K562 (cell line): Measurements from ENCODE around the gene AMN1. TPM values are rescaled to one million over a fixed set of nuclear protein-coding genes. Genes with fewer than 3 reads are reported as not detected.
A peak's percentile ranks its signal among the peaks of the same experiment; 100 is the strongest.

Experiments used
- ARID1B ChIP-seq: fragments of 450-650 bp; IDR thresholded peaks from 2 replicates; pipeline ENCODE4 v1.6.1; 2016; ENCODE audit warnings: antibody characterized with exemption, mild to moderate bottlenecking, inconsistent platforms
- ASH1L ChIP-seq: fragments of 450-650 bp; IDR thresholded peaks from 2 replicates; pipeline ENCODE4 v1.6.1; 2018; ENCODE audit warnings: borderline replicate concordance, mild to moderate bottlenecking, low read depth; ENCODE audit not compliant: partially characterized antibody
- BDP1 ChIP-seq: IDR thresholded peaks from 3 replicates; pipeline ENCODE4 v1.6.1; 2011; ENCODE audit not compliant: insufficient read length, insufficient read depth
- C11orf30 ChIP-seq: fragments of 450-650 bp; IDR thresholded peaks from 2 replicates; pipeline ENCODE4 v1.6.1; 2016; ENCODE audit warnings: low read depth, mild to moderate bottlenecking
- ETV5 ChIP-seq: sonication (generic); formaldehyde crosslinking; IDR thresholded peaks from 2 replicates; pipeline ENCODE4 v1.4.0; 2020; ENCODE audit warnings: low read depth, mild to moderate bottlenecking, missing genetic modification reagents
- EWSR1 ChIP-seq: fragments of 450-650 bp; IDR thresholded peaks from 2 replicates; pipeline ENCODE4 v1.6.1; 2018; ENCODE audit warnings: borderline replicate concordance, mild to moderate bottlenecking, low read depth, moderate library complexity; ENCODE audit not compliant: partially characterized antibody
- FOS ChIP-seq: IDR thresholded peaks from 3 replicates; pipeline ENCODE4 v1.6.1; 2011; ENCODE audit not compliant: insufficient read length; ENCODE audit errors: extremely low read depth
- FOSL1 ChIP-seq: fragments of 200-800 bp; sonication (Bioruptor generic); conservative IDR thresholded peaks from 2 replicates; pipeline ENCODE4 v1.6.1; 2016; ENCODE audit warnings: missing genetic modification characterization, missing compliant biosample characterization
- GTF2E2 ChIP-seq: fragments of 200-800 bp; sonication (Bioruptor generic); IDR thresholded peaks from 2 replicates; pipeline ENCODE4 v1.6.1; 2016; ENCODE audit warnings: missing genetic modification characterization, missing compliant biosample characterization
- HDAC2 ChIP-seq: fragments of 450-650 bp; IDR thresholded peaks from 2 replicates; pipeline ENCODE4 v1.6.1; 2016; ENCODE audit warnings: mild to moderate bottlenecking
- HNRNPUL1 ChIP-seq: fragments of 200-400 bp; formaldehyde crosslinking; IDR thresholded peaks from 2 replicates; pipeline ENCODE4 v1.6.1; 2017; ENCODE audit warnings: low read length
- MCM3 ChIP-seq: fragments of 450-650 bp; IDR thresholded peaks from 2 replicates; pipeline ENCODE4 v1.6.1; 2016
- NELFE ChIP-seq: IDR thresholded peaks from 2 replicates; pipeline ENCODE4 v1.6.1; 2011; ENCODE audit warnings: mild to moderate bottlenecking; ENCODE audit not compliant: insufficient read depth, insufficient read length
- NFYB ChIP-seq: IDR thresholded peaks from 2 replicates; pipeline ENCODE4 v1.6.1; 2011; ENCODE audit warnings: mild to moderate bottlenecking, moderate library complexity; ENCODE audit not compliant: insufficient read length; ENCODE audit errors: extremely low read depth
- POLR2B ChIP-seq: fragments of 450-650 bp; IDR thresholded peaks from 2 replicates; pipeline ENCODE4 v1.6.1; 2018; ENCODE audit warnings: low read depth; ENCODE audit not compliant: partially characterized antibody
- RBBP5 ChIP-seq: fragments of 200-600 bp; sonication (generic); IDR thresholded peaks from 2 replicates; pipeline ENCODE4 v1.6.1; 2012; ENCODE audit warnings: borderline replicate concordance, mild to moderate bottlenecking, low read length, control low read depth, inconsistent platforms; ENCODE audit not compliant: insufficient read depth, poor library complexity, severe bottlenecking
- RCOR1 ChIP-seq, 2 experiments: IDR thresholded peaks; 2 replicates each; pipeline ENCODE4 v1.6.1; 2012; ENCODE audit warnings: low read depth in 2 of 2, low read length in 2 of 2, borderline replicate concordance in 1 of 2, improper control_type of control experiment in 1 of 2
- SMARCA4 ChIP-seq: fragments of 450-650 bp; IDR thresholded peaks from 2 replicates; pipeline ENCODE4 v1.6.1; 2016
- SRSF1 ChIP-seq: fragments of 200-400 bp; formaldehyde crosslinking; IDR thresholded peaks from 2 replicates; pipeline ENCODE4 v1.6.1; 2017; ENCODE audit warnings: mild to moderate bottlenecking, low read depth, low read length, moderate library complexity
- ZNF583 ChIP-seq: fragments of 250-450 bp; sonication (Bioruptor Pico); IDR thresholded peaks from 2 replicates; pipeline ENCODE4 v1.4.0; 2020
- ZNF584 ChIP-seq: fragments of 200-800 bp; sonication (Bioruptor generic); IDR thresholded peaks from 2 replicates; pipeline ENCODE4 v1.6.1; 2016; ENCODE audit warnings: low read depth, mild to moderate bottlenecking, missing genetic modification characterization, missing compliant biosample characterization
- ZNF644 ChIP-seq: fragments of 200-800 bp; sonication (Bioruptor generic); IDR thresholded peaks from 2 replicates; pipeline ENCODE4 v1.6.1; 2016; ENCODE audit warnings: low read depth, missing genetic modification characterization, missing compliant biosample characterization
- ZNF668 ChIP-seq: fragments of 250-450 bp; sonication (Bioruptor Pico); IDR thresholded peaks from 2 replicates; pipeline ENCODE4 v1.8.0; 2022; ENCODE audit warnings: mild to moderate bottlenecking, inconsistent platforms
- polyA plus RNA-seq, 8 experiments: library from polyadenylated mRNA; depleted of rRNA in 4 of 8; stranded (reverse) in 5 of 8; unstranded in 3 of 8; fragments of >200 nt; fragmentation: Nextera tagmentation in 2 of 8; fragmentation: Illumina TruSeq in 1 of 8; extraction: Ambion mirVana in 2 of 8; extraction: Trizol in 1 of 8; gene quantifications; 2 replicates each; pipeline versions ENCODE4 v1.2.1 to v1.2.3, GENCODE V29; 2011 to 2014; ENCODE audit warnings: inconsistent platforms in 1 of 8, missing spikeins in 1 of 8
- total RNA-seq, 7 experiments: library from RNA; depleted of rRNA in 6 of 7; stranded (reverse); fragments of >200 nt in 6 of 7; fragmentation: Illumina TruSeq in 2 of 7; extraction: Trizol in 2 of 7; gene quantifications; 2 replicates each; pipeline versions ENCODE4 v1.2.1 to v1.2.3, GENCODE V29; 2011 to 2021; ENCODE audit warnings: low replicate concordance in 1 of 7
- TF ChIP-seq, protein P1 (sequence below): fragments of 250-450 bp; sonication (Bioruptor Pico); IDR thresholded peaks from 2 replicates; pipeline ENCODE4 v1.8.0; 2022; ENCODE audit warnings: inconsistent platforms, mild to moderate bottlenecking, moderate library complexity, borderline replicate concordance
- TF ChIP-seq, protein P2 (sequence below): fragments of 450-650 bp; formaldehyde crosslinking; IDR thresholded peaks from 2 replicates; pipeline ENCODE4 v1.4.0; 2022; ENCODE audit warnings: mild to moderate bottlenecking, moderate library complexity
- TF ChIP-seq, protein P3 (sequence below): sonication (generic); formaldehyde crosslinking; IDR thresholded peaks from 2 replicates; pipeline ENCODE4 v1.5.0; 2020; ENCODE audit warnings: missing genetic modification reagents
- TF ChIP-seq, protein P4 (sequence below): sonication (generic); formaldehyde crosslinking; IDR thresholded peaks from 2 replicates; pipeline ENCODE4 v1.8.0; 2022; ENCODE audit warnings: missing genetic modification reagents, mild to moderate bottlenecking, borderline replicate concordance

The AMN1 gene
- total and polyA plus RNA-seq, 9 of the 15 experiments (the other 6 are each of a cell fraction or from before 2014, with no cell fraction given), result 5.2 to 27.6 (median 13.0) TPM

DNA sequence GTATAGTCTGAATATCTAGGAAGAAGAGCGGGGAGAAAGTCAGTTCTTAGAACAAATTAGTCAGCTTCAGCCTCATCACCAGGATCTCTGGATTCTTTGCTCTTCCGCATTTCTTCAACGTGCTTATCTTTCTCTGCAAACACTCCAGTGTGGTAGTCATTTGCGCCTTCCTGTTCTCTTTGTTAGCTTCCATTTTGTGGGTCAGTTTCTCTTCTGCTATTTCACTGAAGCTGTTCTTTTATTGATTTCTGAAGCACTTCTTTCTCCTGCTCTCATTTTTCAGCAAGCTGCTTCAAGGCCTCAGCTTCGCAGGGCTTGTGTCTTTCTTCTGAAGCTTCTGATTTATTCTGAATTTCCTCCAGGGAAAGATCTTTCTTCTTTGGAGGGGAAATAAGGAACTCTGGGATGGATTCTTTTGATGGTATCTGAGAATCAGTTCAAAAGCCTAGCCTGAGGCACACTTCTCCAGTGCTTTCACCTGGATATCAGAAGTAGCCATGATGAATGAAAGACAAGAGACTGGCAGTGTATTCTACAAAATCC, 13.5 kb downstream of the AMN1 start (continued):
- TF ChIP-seq, protein P1, sequence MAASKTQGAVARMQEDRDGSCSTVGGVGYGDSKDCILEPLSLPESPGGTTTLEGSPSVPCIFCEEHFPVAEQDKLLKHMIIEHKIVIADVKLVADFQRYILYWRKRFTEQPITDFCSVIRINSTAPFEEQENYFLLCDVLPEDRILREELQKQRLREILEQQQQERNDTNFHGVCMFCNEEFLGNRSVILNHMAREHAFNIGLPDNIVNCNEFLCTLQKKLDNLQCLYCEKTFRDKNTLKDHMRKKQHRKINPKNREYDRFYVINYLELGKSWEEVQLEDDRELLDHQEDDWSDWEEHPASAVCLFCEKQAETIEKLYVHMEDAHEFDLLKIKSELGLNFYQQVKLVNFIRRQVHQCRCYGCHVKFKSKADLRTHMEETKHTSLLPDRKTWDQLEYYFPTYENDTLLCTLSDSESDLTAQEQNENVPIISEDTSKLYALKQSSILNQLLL (CRISPR knock-in tag), result no peak
- TF ChIP-seq HNRNPUL1, result no peak
- TF ChIP-seq MCM3, result no peak
- peak; percentile 84 for TF ChIP-seq HDAC2
- no peak for TF ChIP-seq FOS
- peak; percentile 88 for TF ChIP-seq ZNF583 (CRISPR knock-in tag)
- no peak for TF ChIP-seq ZNF668 (CRISPR knock-in tag)
- peak; percentile 96 for TF ChIP-seq SMARCA4
- peak; percentile 70; the same call in 1 of the 2 replicates for TF ChIP-seq ZNF584 (CRISPR knock-in tag)
- peak; percentile 75 for TF ChIP-seq RBBP5
- TF ChIP-seq, protein P2, sequence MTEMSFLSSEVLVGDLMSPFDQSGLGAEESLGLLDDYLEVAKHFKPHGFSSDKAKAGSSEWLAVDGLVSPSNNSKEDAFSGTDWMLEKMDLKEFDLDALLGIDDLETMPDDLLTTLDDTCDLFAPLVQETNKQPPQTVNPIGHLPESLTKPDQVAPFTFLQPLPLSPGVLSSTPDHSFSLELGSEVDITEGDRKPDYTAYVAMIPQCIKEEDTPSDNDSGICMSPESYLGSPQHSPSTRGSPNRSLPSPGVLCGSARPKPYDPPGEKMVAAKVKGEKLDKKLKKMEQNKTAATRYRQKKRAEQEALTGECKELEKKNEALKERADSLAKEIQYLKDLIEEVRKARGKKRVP (CRISPR knock-in tag), result no peak
- TF ChIP-seq ARID1B, result peak; percentile 95
- peak; percentile 89 for TF ChIP-seq POLR2B
- no peak for TF ChIP-seq NFYB
- TF ChIP-seq, protein P3, sequence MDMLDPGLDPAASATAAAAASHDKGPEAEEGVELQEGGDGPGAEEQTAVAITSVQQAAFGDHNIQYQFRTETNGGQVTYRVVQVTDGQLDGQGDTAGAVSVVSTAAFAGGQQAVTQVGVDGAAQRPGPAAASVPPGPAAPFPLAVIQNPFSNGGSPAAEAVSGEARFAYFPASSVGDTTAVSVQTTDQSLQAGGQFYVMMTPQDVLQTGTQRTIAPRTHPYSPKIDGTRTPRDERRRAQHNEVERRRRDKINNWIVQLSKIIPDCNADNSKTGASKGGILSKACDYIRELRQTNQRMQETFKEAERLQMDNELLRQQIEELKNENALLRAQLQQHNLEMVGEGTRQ (CRISPR knock-in tag), result no peak
- peak; percentile 91 for TF ChIP-seq FOSL1 (tag)
- no peak for TF ChIP-seq SRSF1
- peak; percentile 92 for TF ChIP-seq ETV5 (CRISPR knock-in tag)
- TF ChIP-seq ZNF644, result peak; percentile 81; the same call in 1 of the 2 replicates
- no peak for TF ChIP-seq BDP1
- peak; percentile 78 for TF ChIP-seq GTF2E2 (tag)
- TF ChIP-seq, protein P4, sequence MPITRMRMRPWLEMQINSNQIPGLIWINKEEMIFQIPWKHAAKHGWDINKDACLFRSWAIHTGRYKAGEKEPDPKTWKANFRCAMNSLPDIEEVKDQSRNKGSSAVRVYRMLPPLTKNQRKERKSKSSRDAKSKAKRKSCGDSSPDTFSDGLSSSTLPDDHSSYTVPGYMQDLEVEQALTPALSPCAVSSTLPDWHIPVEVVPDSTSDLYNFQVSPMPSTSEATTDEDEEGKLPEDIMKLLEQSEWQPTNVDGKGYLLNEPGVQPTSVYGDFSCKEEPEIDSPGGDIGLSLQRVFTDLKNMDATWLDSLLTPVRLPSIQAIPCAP (CRISPR knock-in tag), result no peak
- TF ChIP-seq ASH1L, result peak; percentile 59
- TF ChIP-seq NELFE, result no peak
- TF ChIP-seq RCOR1 (IDR thresholded peaks at IDR 0.05; ENCODE audit: borderline replicate concordance in 1 of 2, low read depth in 2 of 2, low read length in 2 of 2), result peak in 1 of 2 experiments; percentile 92; a peak in 2 of 4 replicates
- TF ChIP-seq C11orf30, result no peak
- TF ChIP-seq EWSR1, result no peak
